SW 1271 (cell line): ENCODE results near the gene ZNF738.
"Not testable (repeated sequence)": the region's sequence is repeated elsewhere in the genome, so short reads cannot be mapped to it uniquely, and the experiment has no call there.

Experiments
- DNase-seq, 2 experiments: peaks; one replicate each; lab custom pipeline; 2025; lab: John Stamatoyannopoulos, UW

ZNF738 gene

GRCh38 chr19:21358768-21359451 is at the start of gene ZNF738:
Gene ZNF738, plus strand, starts transcription at chr19:21359000. Its CDS starts 141 bp downstream, at chr19:21359141.
- peak; percentile 49 to 67 for DNase-seq

GRCh38 chr19:21312807-21313206 is 46.0 kb upstream of the ZNF738 start:
- DNase-seq: not testable (repeated sequence)

DNA sequence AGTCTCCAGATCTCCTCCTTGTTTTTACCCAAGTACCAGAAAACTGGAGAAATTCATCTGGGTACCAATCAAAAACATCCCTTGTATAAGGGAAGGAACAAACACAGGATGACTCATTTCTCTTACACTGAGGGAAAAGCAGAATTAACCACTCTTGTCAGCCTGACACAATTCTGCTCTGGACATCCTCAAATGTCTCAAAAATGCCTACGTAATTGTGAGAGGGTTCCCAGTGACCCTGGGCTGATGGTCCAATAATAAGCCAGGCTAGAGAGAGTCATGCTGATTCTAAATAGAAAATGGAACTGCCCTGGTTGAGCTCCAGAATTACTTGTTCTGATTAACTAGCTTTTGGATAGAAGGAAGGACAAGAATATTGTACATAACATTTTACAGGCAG is 44.1 kb upstream of the ZNF738 start:
- no peak for DNase-seq

- DNase-seq: no peak
Observed at GRCh38 chr19:21317821-21318220, 41.0 kb upstream of the ZNF738 start.

DNA sequence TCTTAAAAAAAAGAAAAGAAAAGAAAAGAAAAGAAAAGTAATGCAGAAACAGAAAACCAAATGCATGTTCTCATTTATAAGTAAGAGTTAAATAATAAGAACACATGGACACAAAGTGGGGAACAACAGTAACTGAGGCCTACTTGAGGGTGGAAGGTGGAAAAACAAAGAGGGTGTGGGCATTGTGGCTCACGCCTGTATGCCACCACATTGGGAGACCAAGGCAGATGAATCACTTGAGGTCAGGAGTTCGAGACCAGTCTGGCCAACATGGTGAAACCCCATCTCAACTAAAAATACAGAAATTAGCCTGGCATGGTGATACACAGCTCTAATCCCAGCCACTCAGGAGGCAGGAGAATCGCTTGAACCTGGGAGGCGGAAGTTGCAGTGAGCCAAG is 37.7 kb upstream of the ZNF738 start:
- no peak for DNase-seq

DNA sequence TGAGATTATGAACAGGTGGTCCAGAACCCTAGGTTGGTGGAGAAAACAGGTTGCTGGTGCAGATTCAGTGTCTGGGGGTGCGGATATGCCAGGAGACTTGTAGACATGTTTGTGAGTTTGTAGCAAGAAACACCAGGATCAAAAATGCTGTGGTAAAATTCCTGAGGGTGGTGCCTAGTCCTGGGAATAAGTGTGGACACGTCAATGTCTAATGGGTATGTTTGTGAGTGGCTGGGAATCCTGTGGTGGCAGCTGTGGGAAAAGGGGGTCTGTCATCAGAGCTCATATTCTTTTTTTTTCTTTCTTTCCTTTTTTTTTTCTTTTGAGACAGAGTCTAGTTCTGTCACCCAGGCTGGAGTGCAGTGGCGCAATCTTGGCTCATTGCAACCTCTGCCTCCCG is 36.8 kb upstream of the ZNF738 start:
- DNase-seq: no peak

- DNase-seq: no peak
Observed at GRCh38 chr19:21322528-21322927, 36.3 kb upstream of the ZNF738 start.

DNA sequence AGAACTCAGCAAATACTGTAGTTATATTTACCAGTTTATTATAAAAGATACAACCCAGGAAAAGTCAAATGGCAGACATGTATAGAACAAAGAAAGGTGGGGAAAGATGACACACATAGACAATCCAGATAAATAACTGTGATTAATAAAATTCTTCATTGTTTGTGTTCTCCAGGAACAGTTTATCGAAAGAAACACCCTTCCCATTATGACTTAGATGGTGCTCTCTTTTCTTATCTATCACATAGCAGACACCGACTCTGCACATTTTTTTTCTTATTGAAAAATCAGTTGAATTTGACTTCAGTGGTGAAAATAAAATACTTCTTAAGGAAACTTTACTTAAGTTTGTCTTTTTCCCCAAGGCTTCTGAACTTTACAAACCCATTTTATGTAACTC is 35.8 kb upstream of the ZNF738 start:
- no peak for DNase-seq

DNA sequence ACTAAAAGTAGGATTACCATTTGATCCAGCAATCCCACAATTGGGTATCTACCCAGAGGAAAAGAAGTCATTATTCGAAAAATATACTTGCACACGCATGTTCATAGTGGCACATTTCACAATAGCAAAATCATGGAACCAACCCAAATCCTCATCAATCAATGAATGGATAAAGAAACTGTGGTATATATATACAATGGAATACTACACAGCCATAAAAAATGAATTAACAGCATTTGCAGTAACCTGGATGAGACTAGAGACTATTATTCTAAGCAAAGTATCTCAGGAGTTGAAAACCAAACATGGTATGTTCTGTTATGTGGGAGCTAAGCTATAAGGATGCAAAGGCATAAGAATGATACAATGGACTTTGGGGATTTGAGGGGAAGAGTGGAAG is 32.6 kb upstream of the ZNF738 start:
- no peak for DNase-seq

DNA sequence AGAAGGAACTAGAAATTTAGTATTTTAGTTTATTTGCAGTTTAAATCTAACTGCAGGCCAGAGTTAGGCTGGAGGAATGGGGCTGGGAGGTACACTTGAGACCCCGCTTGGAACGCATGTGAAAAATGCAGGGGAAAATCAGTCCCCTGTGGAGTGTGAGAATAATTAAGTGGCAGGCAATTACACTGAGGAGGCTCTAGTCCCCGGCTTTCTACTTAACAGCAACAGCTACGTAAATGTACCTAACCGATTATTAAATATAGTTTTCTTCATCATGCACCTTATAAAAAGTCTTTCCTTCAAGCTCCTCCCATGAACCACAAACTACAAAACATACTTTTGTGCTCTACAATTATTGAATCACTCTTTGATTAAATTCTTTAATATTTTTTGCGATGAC is 30.4 kb upstream of the ZNF738 start:
- DNase-seq: no peak

GRCh38 chr19:21328885-21329605 is 29.8 kb upstream of the ZNF738 start, which contains the start of gene ZNF708:
Gene ZNF708, minus strand, starts transcription at chr19:21329410. Its CDS starts 198 bp downstream, at chr19:21329212.
- DNase-seq: peak; percentile 85 to 90

- DNase-seq: no peak
Observed at GRCh38 chr19:21335721-21336120, 23.1 kb upstream of the ZNF738 start.

- DNase-seq: not testable (repeated sequence)
Observed at GRCh38 chr19:21344841-21345240, 14.0 kb upstream of the ZNF738 start.

DNA sequence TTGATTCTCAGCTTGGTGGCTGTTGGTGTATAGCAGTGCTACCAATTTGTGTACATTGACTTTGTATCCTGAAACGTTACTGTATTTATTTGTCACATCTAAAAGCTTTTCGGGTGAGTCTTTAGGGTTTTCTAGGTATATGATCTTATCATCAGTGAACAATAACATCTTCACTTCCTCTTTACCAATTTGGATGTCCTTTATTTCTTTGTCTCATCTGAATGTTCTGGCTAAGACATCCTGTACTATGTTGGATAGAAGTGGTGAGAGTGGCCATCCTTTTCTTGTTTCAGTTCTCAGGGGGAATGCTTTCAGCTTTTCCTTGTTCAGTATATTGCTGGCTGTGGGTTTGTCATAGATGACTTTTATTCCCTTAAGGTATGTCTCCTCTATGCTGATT is 6.0 kb upstream of the ZNF738 start:
- no peak for DNase-seq

DNA sequence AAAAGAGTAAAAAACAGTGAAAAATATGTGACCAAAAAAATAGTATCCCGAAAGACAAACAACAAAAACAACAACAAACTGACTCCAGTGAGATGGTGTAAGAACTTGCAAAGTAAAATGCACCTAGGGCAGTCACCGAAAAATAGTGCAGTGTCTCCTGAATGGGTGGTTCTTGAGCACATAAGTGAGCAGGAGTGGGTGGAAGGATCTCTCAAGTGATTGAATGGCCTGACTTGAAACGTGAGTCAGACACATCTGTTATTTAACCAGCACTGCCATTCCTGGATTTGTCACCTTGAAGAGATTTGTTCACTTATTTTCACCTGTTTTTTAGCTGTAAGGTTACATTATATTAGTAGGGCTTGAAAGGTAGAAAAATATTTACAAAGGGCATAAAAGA is 3.5 kb downstream of the ZNF738 start:
- DNase-seq: no peak

GRCh38 chr19:21383980-21384582 is 25.3 kb downstream of the ZNF738 start:
- DNase-seq: no peak

- DNase-seq: no peak
Observed at GRCh38 chr19:21396121-21396520, 37.3 kb downstream of the ZNF738 start.

DNA sequence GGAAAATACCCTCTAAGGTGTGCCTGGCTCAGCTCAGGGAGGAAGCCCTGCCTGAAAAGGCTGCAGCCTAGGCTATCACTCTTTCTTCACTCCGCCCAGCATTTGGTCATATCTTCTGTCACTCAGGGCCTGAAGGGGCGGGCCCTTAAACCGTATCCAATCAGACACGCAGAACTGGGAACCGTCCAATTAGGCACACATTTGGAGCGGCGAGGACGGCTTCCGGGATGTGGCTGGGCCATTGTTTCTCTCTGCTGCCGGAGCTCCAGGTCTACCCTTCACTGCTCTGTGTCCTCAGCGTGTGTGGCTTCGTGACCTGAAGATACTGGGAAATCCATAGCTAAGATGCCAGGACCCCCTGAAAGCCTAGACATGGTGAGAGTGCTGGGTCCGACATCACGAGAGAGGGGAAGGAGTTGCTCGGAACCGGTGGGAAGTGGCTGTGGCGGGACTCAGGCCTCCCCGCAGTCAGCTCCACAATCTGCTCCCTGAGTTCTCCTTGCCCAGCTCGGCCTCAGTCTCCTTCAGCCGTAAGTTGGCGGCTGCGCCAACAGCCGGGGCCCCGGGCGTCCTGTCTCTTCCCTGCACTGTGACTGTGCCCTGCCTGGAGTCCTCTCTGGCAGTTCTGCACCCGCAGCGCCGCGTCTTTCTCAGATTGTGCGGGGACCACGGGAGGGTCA is 38.2 kb downstream of the ZNF738 start, which contains the start of gene ZNF493:
Gene ZNF493 (plus strand): TSS at position 241 of the 680 bp plus-strand sequence. CDS start 105 bp downstream, at position 346.
- DNase-seq: peak; percentile 18 to 73

GRCh38 chr19:21398851-21399250 is 40.1 kb downstream of the ZNF738 start:
- no peak for DNase-seq

DNA sequence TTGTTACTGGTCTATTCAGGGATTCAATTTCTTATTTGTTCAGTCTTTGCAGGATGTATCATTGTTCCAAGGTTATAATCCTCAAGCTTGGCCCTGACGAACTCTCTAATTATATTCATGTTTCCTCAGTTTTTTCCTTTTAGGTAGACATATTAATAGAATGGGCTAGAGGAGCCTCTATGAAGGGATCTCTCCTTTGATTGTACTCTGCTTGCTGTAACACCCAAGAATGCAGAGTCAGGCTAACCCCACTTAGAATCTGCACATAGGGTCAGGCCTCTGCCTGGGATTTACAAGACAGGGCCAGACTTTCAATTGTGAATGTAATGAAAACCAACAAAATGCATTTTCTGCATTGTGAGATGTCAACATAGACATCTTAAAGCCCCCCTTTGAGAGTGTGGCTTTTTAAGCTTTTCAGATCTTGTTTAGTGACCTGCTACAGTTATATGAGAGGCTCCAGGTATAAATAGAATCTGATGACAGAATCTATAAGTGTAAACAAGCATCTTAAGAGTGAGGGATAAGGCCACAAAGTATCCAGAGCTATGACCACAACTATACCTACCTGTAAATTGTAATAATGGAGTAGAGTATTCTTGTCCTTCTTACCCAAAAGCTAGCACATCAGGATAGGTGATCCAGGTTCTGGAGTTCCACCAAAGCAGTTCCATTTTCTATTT is 43.6 kb downstream of the ZNF738 start:
- DNase-seq: no peak

- DNase-seq: no peak
Observed at GRCh38 chr19:21410166-21410565, 51.4 kb downstream of the ZNF738 start.

DNA sequence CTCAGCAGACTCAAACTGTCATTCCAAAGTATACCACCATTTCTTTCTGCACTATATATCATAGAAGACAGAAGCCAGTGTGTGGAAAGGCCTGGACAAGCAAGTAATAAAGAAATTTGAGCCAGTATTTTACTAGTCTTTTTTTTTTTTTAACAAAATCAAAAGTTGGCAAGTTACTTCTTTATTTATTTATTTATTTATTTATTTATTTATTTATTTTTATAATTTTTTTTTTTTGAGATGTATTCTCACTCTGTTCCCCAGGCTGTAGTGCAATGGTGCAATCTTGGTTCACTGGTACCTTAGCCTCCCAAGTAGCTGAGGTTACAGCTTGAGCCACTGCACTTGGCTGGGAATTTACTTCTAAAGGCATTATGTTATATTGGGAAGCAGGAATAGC is 63.4 kb downstream of the ZNF738 start:
- no peak for DNase-seq
